GM21723 (cell line): ENCODE measurements around the gene HDAC6.

Experiments used
- ATAC-seq: cut with Tn5 transposase; IDR thresholded peaks from one replicate; pipeline ENCODE4 v1.9.1; 2021; ENCODE audit warnings: mild to moderate bottlenecking, moderate library complexity; ENCODE audit not compliant: unreplicated experiment

The HDAC6 gene

DNA sequence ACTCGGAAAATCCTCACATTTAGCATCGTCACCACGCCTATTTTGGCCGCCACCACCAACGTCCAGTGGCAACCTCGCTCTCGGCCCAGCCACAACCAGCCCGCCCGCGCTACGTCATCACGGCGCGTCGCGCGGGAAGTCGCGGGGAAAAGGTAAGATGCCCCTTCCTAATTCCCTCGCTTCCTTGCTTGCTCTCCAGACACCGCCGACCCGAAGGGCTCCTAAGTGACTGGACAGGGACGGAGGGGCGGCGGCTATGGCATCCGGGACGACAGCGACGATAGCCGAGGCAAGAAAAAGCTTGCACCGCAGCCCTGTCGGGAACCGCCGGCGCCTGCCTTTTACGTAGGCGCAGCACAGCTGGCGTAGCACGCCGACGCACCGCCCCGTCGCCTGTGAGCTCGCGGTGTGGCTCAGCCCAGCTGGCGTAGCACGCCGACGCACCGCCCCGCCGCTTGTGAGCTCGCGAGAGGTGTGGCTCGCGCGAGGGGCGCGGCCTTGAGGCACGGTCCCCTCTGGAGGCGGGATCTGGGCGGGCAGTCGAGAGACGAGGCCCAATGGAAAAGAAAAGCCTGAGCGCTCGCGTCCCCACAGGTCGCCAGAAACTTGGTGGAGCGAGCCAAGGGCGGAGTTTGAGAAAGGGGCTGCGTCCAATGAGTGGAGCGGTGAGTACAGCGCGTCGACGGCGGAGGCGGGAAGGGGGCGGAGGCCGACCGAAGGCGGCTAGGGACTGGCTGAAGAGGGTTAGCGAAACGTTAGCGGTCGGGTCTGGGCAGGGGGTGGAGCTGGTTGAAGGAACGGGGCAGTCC is at the start of gene HDAC6:
TSS of gene HDAC6 (plus strand) at position 788 of the 809 bp plus-strand sequence. CDS start 626 bp downstream, outside the sequence.
- ATAC-seq: peak; percentile 88

DNA sequence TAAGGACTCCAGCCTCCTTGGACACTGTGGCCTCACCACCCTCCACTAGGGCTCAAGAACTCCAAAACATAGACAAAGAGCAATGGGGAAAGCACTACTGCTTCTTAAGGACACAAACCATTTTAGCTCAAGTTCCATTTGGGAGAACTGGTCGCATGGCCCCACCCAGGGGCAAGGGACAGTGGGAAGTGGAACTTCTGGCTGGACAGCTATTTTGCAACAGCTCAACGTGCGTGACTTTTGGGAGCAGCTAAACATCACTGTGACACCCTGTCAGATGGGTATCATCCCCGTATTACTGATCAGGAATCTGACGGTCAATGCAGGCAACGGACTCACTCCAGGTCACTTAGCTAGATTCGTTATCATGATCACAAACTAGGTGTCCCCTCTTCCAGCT is 49.4 kb upstream of the HDAC6 start:
- no peak for ATAC-seq

DNA sequence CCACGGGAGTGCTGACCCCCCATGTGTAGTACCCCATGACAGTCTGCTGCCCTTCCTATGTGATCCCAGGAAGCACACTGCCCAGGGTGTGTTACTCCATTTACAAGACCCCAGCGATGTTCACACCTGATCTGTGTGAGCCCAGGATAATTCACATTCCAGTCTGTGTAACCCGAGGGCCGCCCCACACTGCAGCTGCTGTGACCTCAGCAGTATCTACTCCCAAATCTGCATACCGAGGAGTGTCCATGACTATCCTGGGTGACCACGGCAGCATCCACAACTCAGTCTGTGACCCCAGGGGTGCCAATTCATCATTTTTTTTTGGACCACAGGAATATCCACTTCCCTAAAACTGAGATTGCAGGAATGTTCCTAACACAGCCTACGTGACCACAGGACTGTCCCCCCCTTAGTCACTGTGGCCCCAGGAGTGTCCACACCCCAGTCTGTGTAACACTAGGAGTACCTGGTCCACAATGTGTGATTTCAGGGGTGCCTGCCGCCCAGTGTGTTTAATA is 48.1 kb upstream of the HDAC6 start:
- ATAC-seq: no peak

DNA sequence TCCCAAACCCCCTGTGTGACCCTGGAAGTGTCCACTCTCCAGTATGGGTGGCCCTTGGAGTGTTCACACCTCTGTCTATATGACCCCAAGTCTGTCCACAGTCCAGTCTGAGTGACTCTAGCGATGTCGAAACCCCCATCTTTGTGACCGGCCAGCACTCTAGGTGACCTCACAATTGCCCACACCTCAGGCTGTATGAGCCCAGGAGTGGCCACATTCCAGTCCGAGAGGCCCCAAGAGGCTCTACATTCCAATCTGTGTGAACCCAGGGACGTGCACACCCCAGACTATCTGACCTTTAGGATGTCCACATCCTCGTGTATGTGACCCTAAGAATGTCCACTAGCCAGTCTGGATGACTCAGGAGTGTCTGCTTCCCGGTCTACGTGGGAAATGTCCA is 47.6 kb upstream of the HDAC6 start:
- no peak for ATAC-seq

DNA sequence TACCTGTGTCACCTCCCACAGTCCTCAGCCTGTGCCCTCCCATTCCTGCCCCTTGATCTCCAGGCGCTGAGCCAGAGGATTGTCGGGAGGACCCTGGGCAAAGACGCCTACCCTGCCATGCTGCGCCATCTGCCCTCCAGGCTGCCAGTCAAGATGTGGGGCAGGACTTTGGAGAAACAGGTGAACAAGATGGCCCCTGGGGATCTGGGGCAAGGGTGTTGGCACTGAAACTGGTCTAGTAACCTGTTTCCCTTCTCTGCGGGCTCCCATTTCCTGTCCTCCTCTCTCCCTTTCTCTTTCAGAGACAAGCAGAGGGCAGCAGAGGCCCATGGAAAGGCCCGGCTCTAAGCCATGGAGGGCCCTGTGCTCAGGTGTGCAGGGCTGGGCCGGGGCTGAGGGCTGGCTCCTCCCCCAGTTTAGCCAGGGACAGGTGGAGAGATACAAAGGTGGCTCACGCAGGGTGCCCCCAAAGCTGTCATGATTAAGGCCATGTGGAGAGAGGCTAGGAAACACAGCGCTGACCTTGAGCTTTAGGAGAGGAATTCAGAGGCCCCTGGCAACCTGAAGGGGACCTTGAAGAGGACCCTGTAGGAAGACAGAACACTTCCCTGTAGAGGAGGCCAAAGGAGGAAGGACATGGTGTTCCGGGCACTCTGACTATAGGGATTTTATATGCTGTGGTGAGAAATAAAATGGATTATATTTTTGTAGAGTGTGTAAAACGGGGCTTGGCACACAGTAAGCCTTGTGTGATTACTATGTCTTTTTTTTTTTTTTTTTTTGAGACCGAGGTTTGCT is 40.0 kb upstream of the HDAC6 start, which contains the start of gene GLOD5:
TSS of gene GLOD5 (plus strand) at position 74 of the 798 bp plus-strand sequence. CDS start at position 118, 44 bp downstream.
- ATAC-seq: no peak

DNA sequence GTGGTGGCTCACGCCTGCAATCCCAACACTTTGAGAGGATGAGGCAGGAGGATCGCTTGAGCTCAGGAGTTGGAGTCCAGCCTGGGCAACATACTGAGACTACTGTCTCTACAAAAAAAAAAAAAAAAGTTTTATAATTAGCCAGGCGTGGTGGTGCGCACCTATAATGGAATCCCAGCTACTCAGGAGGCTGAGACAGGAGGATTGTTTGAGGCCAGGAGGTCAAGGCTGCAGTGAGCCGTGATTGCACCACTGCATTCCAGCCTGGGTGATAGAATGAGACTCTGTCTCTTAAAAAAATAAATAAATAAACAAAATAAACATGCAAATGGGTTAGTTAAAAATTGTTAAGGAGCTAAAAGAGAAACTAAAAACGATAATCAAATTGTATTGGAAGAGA is 32.6 kb upstream of the HDAC6 start:
- ATAC-seq: no peak

DNA sequence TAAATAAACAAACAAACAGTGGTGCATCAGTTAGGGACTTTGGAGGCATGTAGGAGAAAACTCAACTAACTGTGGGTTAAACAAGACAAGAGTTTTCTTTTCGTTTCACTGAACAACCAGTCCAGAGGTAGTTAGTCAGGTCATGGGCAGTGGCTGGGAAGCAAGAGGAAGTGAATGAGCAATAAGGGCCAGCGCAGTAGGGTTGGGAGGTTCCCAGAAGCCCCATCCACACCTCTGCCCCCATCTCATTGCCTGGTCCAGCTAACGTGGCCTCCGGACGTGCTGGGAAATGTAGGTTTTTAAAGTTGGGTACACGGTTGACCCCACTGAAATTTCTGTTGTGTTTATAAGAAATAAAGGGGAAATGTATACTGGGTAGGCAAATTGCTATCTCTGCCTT is 31.6 kb upstream of the HDAC6 start:
- ATAC-seq: no peak

DNA sequence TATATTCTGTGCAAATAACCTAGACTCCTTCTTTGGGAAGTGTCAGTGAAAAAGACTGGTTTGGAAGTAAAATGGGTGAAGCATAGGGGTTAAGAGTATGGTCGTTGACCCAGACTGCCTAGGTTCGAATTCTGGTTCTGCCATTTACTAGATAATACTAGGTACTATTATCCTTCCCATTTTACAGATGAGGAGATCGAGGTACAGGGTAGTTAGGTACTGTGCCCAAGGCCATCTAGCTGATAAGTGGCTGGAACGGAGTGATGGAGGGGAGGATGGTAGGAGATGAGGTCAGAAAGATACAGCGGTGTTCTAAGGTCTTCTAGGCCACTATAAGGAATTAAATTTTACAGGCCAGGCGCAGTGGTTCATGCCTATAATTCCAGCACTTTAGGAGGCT is 29.3 kb upstream of the HDAC6 start:
- ATAC-seq: no peak

DNA sequence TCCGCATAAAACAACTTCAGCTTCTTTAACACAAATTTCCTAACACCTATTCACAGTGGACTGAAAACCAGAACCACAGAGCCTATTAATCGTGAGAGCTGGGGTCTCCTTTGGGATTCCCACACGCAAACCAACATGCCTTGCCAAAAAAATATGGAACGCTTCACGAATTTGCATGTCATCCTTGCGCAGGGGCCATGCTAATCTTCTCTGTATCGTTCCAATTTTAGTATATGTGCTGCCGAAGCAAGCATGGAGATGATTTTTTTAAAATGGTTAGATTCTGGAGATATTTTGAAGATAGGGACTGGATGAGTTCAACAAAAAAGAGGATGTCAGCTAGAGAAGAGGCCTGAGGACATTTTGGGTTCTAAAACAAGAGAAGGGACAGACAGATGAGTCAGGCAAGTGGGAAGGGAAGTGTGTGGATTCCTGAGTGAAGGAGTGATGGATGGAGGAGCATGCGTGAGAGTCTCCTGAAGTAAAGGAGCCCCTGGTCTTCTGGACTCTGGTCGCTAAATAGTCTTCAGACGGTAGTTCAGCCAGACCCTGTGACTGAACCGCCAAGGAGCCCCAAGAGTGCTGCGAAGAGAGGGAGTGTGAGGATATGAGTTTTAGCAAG is 24.9 kb upstream of the HDAC6 start:
- no peak for ATAC-seq

DNA sequence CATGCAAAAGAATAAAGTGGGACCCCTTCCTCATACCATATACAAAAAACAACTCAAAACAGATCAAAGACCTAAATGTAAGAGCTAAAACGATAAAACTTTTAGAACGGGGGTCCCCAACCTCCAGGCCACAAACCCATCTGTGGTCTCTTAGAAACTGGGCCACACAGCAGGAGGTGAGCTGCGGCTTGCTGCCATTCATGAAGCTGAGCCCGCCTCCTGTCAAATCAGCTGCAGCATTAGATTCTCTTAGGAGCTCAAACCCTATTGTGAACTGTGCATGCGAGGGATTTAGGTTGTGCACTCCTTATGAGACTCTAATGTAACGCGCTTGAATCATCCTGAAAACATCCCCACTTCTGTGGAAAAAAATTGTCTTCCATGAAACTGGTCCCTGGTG is 22.5 kb upstream of the HDAC6 start:
- no peak for ATAC-seq

DNA sequence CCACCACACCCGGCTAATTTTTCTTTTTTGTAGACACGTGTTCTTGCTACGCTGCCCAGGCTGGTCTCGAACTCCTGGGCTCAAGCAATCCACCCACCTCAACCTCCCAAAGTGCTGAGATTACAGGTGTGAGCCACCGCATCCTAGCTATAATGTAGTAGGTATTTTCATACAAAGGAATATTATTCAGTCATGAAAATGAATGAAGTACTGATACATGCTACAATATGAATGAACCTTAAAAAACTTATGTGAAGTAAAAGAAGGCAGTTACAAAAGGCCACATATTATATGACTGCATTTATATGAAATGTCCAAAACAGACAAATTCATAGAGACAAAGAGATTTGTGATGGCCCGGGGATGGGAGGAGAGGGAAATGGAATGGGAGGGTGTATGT is 20.2 kb upstream of the HDAC6 start:
- ATAC-seq: no peak

DNA sequence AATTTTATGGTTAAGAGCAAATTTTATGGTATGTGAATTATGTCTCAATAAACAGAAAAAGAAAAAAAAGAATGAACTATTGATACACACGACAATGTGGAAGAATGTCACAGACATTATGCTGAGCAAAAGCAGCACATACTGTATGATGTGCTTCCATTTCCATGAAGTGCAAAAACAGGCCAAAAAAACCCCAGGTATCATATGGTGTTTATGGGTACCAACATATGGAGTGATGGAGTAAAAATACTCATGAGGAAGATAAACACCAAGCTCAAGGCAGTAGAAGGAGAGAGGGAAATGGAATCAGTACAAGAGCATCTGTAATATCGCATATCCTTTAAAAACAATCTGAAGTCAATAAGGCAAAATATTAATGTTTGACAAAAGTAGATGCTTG is 19.7 kb upstream of the HDAC6 start:
- no peak for ATAC-seq

DNA sequence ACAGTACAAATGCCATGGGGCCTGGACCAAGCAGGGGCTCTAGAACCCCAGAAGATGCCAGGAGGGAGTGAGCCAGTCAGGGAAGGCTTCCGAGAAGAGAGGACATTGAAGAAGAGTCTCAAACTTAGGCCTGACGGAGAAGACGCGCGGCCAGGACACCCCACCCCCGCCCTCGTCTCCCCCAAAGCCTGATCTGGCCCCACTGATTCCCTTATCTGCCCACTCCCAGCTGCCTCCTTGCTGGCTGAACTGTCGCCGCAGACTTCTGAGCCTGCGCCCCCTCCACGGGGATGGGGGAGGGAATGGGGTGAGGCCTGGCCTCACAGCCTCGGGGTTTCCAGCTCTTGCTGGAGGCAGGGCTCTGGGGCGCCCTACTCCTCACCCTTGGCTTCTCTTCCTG is 19.1 kb upstream of the HDAC6 start:
- no peak for ATAC-seq

DNA sequence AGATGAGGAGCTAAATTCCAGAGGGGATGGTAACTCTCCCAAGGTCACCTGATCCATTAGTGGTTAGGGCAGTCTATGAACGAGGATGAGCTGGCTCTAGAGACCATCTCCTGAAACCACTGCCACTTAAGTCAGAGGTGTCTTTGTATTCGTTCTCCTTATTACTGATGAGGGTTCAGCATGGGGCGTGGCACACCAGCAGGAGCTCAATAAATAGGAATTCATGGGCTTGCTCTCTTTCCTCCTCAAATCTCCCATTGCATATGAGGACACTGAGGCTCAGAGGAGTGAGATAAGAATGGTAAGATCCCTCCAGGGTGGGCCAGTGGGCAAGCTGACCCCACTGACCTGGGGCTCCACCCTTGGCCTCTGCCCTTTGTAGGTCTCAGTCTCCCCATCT is 17.1 kb upstream of the HDAC6 start:
- no peak for ATAC-seq

DNA sequence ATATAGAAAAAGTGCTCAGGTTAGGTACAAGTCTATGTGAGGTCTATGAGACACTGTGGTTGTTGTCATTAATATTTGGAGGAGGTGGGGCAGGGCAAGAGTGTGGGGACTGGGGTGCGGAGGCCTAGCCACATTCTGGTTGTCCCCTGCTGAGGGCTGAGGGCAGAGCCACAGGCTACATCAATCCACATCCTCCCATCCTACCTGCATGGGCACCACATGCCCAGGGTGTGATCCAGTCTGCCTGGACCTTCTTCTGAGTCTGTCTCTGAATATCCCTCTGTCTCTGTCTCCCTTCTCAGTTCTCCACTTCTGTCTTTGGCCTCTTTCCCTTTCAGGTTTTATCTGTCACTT is 16.7 kb upstream of the HDAC6 start:
- no peak for ATAC-seq

DNA sequence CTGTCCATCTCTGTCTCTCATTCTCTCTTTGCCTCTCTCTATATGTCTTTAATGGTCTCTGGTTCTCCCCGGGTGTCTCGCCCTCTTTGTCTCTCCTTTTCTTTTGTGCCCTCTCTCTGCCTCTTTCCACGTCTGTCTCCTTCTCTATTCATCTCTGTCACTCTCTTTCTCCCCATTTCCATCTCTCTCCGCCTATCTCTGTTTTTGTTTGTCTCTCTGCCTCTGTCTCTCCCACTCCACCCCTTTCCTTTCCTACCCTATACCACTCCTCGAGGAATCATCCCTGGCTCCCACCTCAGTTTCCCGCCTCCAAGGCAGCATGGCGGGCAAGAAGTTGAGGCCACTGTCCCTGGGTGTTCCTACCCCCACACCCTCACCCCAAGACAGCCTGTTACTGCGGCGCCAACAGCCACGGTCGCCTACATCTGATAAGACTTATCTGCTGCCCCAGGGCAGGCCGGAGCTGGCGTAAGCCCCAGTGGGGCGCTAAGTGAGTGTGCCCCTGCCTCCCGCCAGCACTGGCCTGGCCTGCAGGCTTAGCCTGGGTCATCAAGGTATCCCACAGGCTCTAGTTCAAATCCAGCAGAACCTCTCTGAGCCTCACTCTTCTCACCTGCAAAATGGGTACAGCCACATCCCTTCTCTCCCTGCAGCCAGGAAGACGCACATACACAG is 16.2 kb upstream of the HDAC6 start:
- no peak for ATAC-seq

DNA sequence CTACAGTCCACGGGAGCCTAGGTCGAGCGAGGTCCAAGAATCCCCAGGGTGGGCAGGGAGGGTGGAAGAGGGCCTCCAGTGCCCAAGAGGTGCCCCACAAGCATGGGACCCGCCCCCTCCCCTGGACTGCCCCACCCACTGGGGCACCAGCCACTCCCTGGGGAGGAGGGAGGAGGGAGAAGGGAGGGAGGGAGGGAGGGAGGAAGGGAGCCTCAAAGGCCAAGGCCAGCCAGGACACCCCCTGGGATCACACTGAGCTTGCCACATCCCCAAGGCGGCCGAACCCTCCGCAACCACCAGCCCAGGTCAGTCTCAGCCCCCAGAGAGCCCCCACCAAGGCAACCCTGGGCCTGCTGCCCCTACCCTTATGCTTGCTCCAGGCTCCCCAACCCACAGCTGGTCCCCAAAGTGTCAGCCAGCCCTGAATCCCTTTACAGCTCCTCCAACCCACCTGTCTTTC is 15.5 kb upstream of the HDAC6 start, which contains the start of gene GATA1:
TSS of gene GATA1 (plus strand) at position 250 of the 460 bp plus-strand sequence. CDS start 4,520 bp downstream, outside the sequence.
- ATAC-seq: no peak

DNA sequence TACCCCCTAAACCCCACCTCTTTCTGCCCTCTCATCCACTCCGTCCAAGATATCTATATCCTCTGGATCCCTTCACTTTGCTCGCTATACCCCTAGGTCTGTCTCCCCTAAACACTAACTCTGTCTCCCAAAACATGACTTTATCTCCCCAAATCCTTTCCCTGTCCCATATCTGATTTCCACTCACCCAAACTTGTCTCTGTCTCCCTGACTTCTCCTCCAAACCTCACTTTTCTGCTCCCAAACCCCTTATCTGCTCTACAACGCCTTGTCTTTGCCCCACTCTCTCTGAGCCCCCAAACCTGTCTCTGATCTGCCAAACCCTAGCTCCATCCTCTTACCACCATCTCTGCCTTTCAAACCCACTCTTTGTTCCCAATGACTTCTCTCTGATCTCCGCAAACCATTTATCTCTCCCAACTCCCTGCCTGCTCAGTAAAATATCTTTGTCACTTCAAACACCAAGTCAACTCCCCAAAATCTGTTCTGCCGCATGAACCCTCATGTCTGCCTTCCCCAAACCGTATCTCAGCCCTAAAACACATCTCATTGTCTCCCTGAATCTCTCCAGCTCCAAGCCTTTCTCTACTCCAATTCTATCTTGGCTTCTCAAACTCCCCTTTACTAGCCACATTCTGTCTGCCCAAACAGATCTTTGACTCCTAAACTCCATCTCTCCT is 14.9 kb upstream of the HDAC6 start:
- no peak for ATAC-seq

DNA sequence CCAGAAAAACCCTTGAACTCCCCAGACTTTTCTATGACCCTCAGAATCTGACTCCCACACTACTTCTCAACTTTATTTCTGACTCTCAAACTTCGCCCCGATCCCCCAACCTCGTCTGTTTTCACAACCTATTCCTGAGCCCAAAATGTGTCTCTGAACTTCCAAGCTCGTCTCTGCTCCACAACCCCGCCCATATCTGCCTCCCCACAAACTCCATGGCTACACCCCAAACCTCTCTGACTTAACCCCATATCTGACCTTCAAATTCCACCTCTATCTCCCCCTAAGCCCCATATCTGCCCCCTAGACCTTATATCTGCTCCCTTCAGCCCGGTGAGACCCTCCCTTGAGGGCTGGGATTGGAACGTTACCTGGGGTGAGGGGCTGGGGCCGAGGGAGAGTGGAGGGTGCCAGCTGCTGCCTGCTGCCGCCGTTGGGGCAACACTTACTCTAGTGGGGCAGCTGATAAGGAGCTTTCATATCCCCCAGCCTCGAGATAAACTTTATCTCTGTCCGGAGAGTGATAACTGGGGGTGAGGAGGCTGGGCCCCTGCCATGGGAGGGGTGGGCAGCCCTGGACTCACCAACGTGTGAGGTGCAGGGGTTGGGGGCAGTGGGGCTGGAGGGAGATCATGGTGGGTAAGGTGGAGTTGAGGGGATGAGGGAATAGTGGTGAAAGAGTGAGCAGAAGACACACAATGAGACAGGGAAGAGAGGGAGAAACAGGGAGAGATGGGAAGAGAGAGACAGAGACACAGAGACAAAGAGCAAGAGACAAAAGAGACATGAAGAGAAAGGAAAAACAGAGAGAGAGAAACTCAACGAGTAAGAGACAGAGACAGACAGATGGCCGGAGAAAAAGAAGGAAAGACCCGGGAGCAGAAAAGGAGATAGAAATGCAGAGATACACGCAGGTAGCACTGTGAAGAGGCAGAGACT is 14.1 kb upstream of the HDAC6 start:
- ATAC-seq: no peak
